Peyer's patch (tissue), 4 donors: ENCODE results near the gene OLR1. TPM values are rescaled to one million over a fixed set of nuclear protein-coding genes. Genes with fewer than 3 reads are reported as not detected.
A peak's percentile ranks its signal among the peaks of the same experiment; 100 is the strongest.
"Not testable (repeated sequence)": the region's sequence is repeated elsewhere in the genome, so short reads cannot be mapped to it uniquely, and the experiment has no call there.

ENCODE experiments used
- DNase-seq, 3 donors: peaks; one replicate each; pipeline ENCODE4 v3.0.0-alpha.2; 2017 to 2019
- H3K27ac ChIP-seq, 4 donors: fragments of 200-600 bp; sonication (generic); one replicate each; pipeline ENCODE4 v1.5.1; 2016 to 2019
- H3K27me3 ChIP-seq, 2 donors: fragments of 200-600 bp; sonication (generic); one replicate each; pipeline ENCODE4 v1.5.1; 2019
- H3K36me3 ChIP-seq, 3 donors: fragments of 200-600 bp; sonication (generic); one replicate each; pipeline ENCODE4 v1.5.1; 2016 to 2019
- H3K4me1 ChIP-seq, 4 donors: fragments of 200-600 bp; sonication (generic); one replicate each; pipeline ENCODE4 v1.5.1; 2016 to 2019
- H3K4me3 ChIP-seq, 4 donors: fragments of 200-600 bp; sonication (generic); 1 replicate in 3 of 4; 2 replicates in 1 of 4; pipeline ENCODE4 v1.5.1; 2016 to 2019; ENCODE audit warnings: mild to moderate bottlenecking in 1 of 4
- H3K9me3 ChIP-seq, 4 donors: fragments of 200-600 bp; sonication (generic); one replicate each; pipeline ENCODE4 v1.5.1; 2016 to 2019; ENCODE audit warnings: mild to moderate bottlenecking in 1 of 4
- POLR2A ChIP-seq, 2 donors: fragments of 450-650 bp; IDR thresholded peaks; one replicate each; pipeline ENCODE4 v1.5.1; 2017; ENCODE audit warnings: antibody characterized with exemption in 2 of 2, mild to moderate bottlenecking in 2 of 2, moderate library complexity in 2 of 2
- total RNA-seq, 4 donors: library from RNA; depleted of rRNA; stranded (reverse); fragments of >200 nt; gene quantifications; one replicate each; pipeline ENCODE4 v1.1.0, GENCODE V29; 2016
- TF ChIP-seq, protein P1 (sequence below), 6 experiments: fragments of 450-650 bp in 4 of 6; fragments of 200-600 bp in 2 of 6; sonication (generic) in 1 of 6; IDR thresholded peaks; one replicate each; pipeline ENCODE4 v1.5.1; 2017 to 2019; ENCODE audit warnings: antibody characterized with exemption in 6 of 6, mild to moderate bottlenecking in 3 of 6, moderate library complexity in 1 of 6

Gene OLR1
- total RNA-seq, 4 donors from 2014 or later = not detected

DNA sequence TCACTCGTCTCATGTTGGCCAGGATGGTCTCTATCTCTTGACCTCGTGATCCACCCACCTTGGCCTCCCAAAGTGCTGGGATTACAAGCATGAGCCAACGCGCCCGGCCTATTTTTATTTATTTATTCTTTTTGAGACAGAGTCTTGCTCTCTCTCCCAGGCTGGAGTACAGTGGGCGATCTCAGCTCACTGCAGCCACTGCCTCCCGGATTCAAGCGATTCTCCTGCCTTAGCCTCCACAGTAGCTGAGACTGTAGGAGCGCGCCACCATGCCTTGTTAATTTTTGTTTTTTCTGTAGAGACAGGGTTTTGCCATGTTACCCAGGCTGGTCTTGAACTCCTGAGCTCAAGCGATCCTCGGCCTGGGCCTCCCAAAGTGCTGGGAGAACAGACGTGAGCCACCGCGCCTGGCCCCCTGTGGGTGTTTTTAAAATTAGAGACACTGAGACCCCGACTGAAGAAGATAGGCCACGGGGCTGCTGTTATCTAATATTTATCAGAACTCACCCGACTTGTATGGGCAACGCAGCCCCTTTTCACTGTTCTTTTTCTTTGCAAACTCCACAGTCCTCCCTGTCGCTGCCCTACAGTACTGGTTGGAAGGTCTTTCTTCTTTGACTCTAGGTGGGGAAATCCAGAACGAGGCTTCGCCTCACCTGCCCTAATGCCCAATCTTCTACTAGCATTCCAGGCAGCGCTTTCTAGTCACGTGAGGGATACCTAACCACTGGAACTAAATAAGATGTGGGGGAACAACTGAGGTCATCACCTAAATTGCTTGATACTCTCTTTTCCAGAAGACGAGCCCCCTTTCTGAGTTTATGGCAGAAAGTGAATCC, 39.4 kb upstream of the OLR1 start:
- H3K9me3 ChIP-seq = no peaks in the 10 kb centered on the region
- H3K27ac ChIP-seq = peak overlapping the region in 3 of 4 donors; percentile 96 to 99 (median 99)
- H3K36me3 ChIP-seq = no peaks in the 10 kb centered on the region
- H3K27me3 ChIP-seq = no peaks in the 10 kb centered on the region
- H3K4me1 ChIP-seq = peaks cover 0 to 9% (median 0%) of the 10 kb centered on the region in 4 donors
- H3K4me3 ChIP-seq = peak overlapping the region in 1 of 4 donors; percentile 85
- peak in 1 of 3 donors; percentile 49 for DNase-seq
- no peak for TF ChIP-seq POLR2A (IDR thresholded peaks at IDR 0.05)
- TF ChIP-seq, protein P1, sequence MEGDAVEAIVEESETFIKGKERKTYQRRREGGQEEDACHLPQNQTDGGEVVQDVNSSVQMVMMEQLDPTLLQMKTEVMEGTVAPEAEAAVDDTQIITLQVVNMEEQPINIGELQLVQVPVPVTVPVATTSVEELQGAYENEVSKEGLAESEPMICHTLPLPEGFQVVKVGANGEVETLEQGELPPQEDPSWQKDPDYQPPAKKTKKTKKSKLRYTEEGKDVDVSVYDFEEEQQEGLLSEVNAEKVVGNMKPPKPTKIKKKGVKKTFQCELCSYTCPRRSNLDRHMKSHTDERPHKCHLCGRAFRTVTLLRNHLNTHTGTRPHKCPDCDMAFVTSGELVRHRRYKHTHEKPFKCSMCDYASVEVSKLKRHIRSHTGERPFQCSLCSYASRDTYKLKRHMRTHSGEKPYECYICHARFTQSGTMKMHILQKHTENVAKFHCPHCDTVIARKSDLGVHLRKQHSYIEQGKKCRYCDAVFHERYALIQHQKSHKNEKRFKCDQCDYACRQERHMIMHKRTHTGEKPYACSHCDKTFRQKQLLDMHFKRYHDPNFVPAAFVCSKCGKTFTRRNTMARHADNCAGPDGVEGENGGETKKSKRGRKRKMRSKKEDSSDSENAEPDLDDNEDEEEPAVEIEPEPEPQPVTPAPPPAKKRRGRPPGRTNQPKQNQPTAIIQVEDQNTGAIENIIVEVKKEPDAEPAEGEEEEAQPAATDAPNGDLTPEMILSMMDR (IDR thresholded peaks at IDR 0.05) = no peak

DNA sequence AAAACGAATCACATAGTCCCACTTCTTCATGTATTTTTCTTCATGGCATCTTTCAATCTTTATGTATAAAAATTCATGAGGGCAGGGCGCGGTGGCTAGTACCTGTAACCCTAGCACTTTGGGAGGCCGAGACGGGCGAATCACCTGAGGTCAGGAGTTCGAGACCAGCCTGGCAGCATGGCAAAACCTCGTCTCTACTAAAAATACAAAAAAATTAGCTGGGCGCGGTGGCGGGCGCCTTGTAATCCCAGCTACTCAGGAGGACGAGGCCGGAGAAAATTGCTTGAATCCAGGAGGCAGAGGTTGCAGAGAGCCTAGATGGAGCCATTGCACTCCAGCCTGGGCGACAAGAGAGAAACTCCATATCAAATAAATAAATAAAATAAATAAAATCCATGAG, 38.3 kb upstream of the OLR1 start:
- TF ChIP-seq, protein P1 (IDR thresholded peaks at IDR 0.05) = no peak
- no peak for TF ChIP-seq POLR2A (IDR thresholded peaks at IDR 0.05)

DNA sequence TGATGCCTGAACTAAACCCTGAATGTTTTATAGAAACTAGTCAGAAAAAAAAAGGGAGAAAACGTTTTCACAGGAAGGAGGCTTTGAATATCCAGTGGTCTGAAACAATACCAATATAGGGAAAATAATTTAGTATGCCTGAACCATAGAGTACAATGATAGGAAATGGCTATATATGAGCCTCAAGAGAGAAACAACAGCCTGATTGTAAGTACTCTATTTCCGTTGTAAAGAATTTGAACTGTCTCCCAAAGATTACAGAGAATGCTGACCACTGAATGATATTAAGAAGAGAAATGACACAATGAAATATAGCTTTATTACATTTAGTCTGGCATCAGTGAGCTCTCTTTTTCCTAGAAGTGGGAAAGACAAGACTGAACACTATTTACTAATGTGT, 35.2 kb upstream of the OLR1 start:
- DNase-seq = no peak
- Histone ChIP-seq H3K9me3 (no peaks in the 10 kb centered on the region), H3K27me3 (no peaks in the 10 kb centered on the region), H3K36me3 (no peaks in the 10 kb centered on the region), H3K4me1 (no peaks in the 10 kb centered on the region), H3K27ac (no peak overlapping the region), H3K4me3 (no peak overlapping the region)
- no peak for TF ChIP-seq POLR2A (IDR thresholded peaks at IDR 0.05)
- TF ChIP-seq, protein P1 (IDR thresholded peaks at IDR 0.05) = no peak

More for the DNA sequence above, 38.3 kb upstream of the OLR1 start:
- no peak for DNase-seq
- peaks cover 0 to 5% (median 0%) of the 10 kb centered on the region in 4 donors for H3K4me1 ChIP-seq
- H3K36me3 ChIP-seq = no peaks in the 10 kb centered on the region
- no peak overlapping the region for H3K4me3 ChIP-seq
- H3K27ac ChIP-seq = no peak overlapping the region
- H3K9me3 ChIP-seq = no peaks in the 10 kb centered on the region
- no peaks in the 10 kb centered on the region for H3K27me3 ChIP-seq

DNA sequence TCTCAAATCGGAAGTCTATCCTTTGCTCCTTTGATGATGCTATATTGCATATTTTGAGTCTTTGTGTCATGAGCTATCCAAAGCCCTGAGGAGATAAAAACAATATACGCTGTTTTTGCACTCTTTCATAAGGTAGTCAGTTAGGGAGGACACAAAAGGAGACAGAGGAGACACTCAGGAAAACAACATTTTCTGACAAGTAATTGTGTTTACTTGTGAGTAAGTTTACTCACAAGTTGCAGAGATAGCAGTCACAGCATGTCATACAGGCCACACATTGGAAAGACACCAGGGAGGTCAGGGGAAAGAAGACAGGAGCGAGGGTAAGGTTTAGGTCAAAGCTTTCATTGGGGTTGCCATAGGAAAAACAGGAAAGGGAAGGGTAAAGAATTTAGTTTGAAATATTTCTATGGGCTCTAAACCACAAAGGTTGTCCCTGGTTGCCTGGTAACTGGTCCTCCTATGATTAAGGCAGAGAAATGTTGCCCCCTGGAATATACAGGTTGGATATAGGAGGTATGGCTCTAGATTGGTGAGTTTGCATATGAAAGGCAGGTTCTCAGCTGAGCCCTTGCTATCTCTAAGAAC, 33.4 kb upstream of the OLR1 start:
- Histone ChIP-seq H3K9me3 (no peaks in the 10 kb centered on the region), H3K4me1 (no peaks in the 10 kb centered on the region), H3K27ac (no peak overlapping the region), H3K27me3 (no peaks in the 10 kb centered on the region), H3K36me3 (no peaks in the 10 kb centered on the region), H3K4me3 (no peak overlapping the region)
- DNase-seq = no peak
- TF ChIP-seq POLR2A (IDR thresholded peaks at IDR 0.05) = no peak
- TF ChIP-seq, protein P1 (IDR thresholded peaks at IDR 0.05) = no peak

DNA sequence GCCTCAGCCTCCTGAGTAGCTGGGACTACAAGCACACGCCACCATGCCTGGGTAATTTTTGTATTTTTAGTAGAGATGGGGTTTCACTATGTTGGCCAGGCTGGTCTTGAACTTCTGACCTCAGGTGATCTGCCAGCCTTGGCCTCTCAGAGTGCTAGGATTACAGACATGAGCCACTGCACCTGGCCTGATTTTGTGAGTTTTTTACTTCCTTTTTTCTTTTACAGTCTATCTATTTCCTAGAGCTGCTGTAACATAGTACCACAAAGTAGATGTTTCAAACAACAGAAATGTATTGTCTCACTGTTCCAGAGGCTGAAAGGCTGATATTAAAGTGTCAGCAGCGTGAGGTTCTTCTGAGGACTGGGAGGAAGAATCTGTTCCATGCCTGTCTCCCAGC, 32.6 kb upstream of the OLR1 start:
- H3K27me3 ChIP-seq, H3K36me3 ChIP-seq, H3K27ac ChIP-seq, DNase-seq, H3K4me3 ChIP-seq, H3K9me3 ChIP-seq, H3K4me1 ChIP-seq: not testable (repeated sequence)

DNA sequence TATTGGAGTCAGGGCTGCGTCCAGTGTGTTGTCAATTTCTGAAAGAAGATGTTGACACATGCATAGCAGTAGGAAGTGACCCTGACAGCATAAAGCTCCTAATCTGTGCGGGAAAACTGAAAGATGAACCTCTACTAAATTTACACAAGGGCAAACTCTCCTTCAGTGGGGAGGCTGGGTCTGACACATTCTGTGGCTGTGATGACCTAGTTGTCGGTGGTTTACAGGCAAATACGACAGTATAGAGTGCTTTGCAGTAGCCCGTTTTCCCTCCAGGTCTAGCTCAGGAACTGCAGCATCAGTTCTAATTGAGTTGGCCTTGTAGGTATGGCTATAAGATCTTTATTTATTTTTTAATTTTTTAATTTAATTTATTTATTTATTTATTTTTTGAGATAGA, 25.9 kb upstream of the OLR1 start:
- no peak for DNase-seq
- no peaks in the 10 kb centered on the region for H3K9me3 ChIP-seq
- H3K27me3 ChIP-seq = no peaks in the 10 kb centered on the region
- no peaks in the 10 kb centered on the region for H3K4me1 ChIP-seq
- H3K4me3 ChIP-seq = no peak overlapping the region
- no peak overlapping the region for H3K27ac ChIP-seq
- H3K36me3 ChIP-seq = no peaks in the 10 kb centered on the region
- TF ChIP-seq, protein P1 (IDR thresholded peaks at IDR 0.05) = no peak
- TF ChIP-seq POLR2A (IDR thresholded peaks at IDR 0.05) = no peak
